H1 (cell line): ENCODE measurements around the gene SLC41A2. TPM values are rescaled to one million over a fixed set of nuclear protein-coding genes. Genes with fewer than 3 reads are reported as not detected.

Experiments
- CTCF ChIA-PET: fragments of 300-600 bp; sonication (Branson Sonifier 250); formaldehyde crosslinking; loops from one replicate; lab custom pipeline; 2021; ENCODE audit not compliant: partially characterized antibody; lab: Charles Lee
- POLR2A ChIA-PET: fragments of 300-600 bp; sonication (Branson Sonifier 250); formaldehyde crosslinking; loops from one replicate; lab custom pipeline; 2021; ENCODE audit warnings: inconsistent platforms; ENCODE audit not compliant: partially characterized antibody; lab: Charles Lee
- DNase-seq, 2 experiments: peaks; one replicate each; pipeline versions ENCODE4 v3.0.0 to v3.0.0-alpha.2; 2010 to 2022; ENCODE audit warnings: low spot score in 2 of 2, low read depth in 1 of 2, mixed read lengths in 1 of 2
- FAIRE-seq: peaks from 2 replicates; lab custom pipeline; 2011; peaks lifted over from hg19 to GRCh38; lab: Jason Lieb, UNC
- H2AFZ ChIP-seq: 2 replicates; pipeline ENCODE4 v1.8.1; 2012; ENCODE audit warnings: low read length, inconsistent platforms
- H2AK5ac ChIP-seq: 2 replicates; pipeline ENCODE4 v1.6.1; 2013; ENCODE audit warnings: low read depth, low read length
- H2BK120ac ChIP-seq: replicated peaks from 2 replicates; pipeline ENCODE3; 2013; ENCODE audit warnings: low read depth, low read length, inconsistent platforms
- H2BK12ac ChIP-seq: 2 replicates; pipeline ENCODE4 v1.6.1; 2013; ENCODE audit warnings: low read depth, low read length
- H2BK15ac ChIP-seq: 2 replicates; pipeline ENCODE4 v1.6.1; 2013; ENCODE audit warnings: low read length
- H2BK20ac ChIP-seq: 2 replicates; pipeline ENCODE4 v1.6.1; 2013; ENCODE audit warnings: low read length
- H2BK5ac ChIP-seq: 2 replicates; pipeline ENCODE4 v1.6.1; 2013; ENCODE audit warnings: low read depth, low read length
- H3K14ac ChIP-seq: 2 replicates; pipeline ENCODE4 v1.6.1; 2013; ENCODE audit warnings: inconsistent platforms; ENCODE audit not compliant: insufficient read length
- H3K18ac ChIP-seq: 2 replicates; pipeline ENCODE4 v1.6.1; 2013; ENCODE audit warnings: low read length; ENCODE audit errors: extremely low read depth
- H3K23ac ChIP-seq: 2 replicates; pipeline ENCODE4 v1.6.1; 2013; ENCODE audit warnings: inconsistent platforms; ENCODE audit not compliant: insufficient read length
- H3K23me2 ChIP-seq: 2 replicates; pipeline ENCODE4 v1.6.1; 2013; ENCODE audit warnings: low read depth, low read length
- H3K27ac ChIP-seq: 2 replicates; pipeline ENCODE4 v1.6.1; 2011; ENCODE audit warnings: low read depth, low read length, inconsistent platforms
- H3K27me3 ChIP-seq, 4 experiments: replicated peaks in 1 of 4; 1 replicate in 1 of 4; 2 replicates in 3 of 4; pipeline versions ENCODE4 v1.6.1 to v1.8.1; 2011 to 2013; ENCODE audit warnings: low read length in 3 of 4, mild to moderate bottlenecking in 3 of 4, inconsistent platforms in 2 of 4, mixed read lengths in 2 of 4, moderate library complexity in 1 of 4; ENCODE audit not compliant: control insufficient read depth in 3 of 4, insufficient read depth in 3 of 4; ENCODE audit errors: extremely low read depth in 1 of 4
- H3K36me3 ChIP-seq, 4 experiments: 2 replicates each; pipeline versions ENCODE4 v1.6.1 to v1.8.1; 2011 to 2013; ENCODE audit warnings: mild to moderate bottlenecking in 4 of 4, low read length in 3 of 4, moderate library complexity in 2 of 4, control low read depth in 1 of 4, inconsistent platforms in 1 of 4; ENCODE audit not compliant: insufficient read depth in 4 of 4, control insufficient read depth in 2 of 4
- H3K4ac ChIP-seq: replicated peaks from 2 replicates; pipeline ENCODE3; 2013; ENCODE audit warnings: low read length, low read depth, mixed read lengths, inconsistent platforms; ENCODE audit not compliant: insufficient read length
- H3K4me1 ChIP-seq, 4 experiments: replicated peaks in 1 of 4; 1 replicate in 1 of 4; 2 replicates in 3 of 4; pipeline versions ENCODE4 v1.6.1 to v1.8.1; 2011 to 2013; ENCODE audit warnings: low read length in 3 of 4, inconsistent platforms in 2 of 4, mixed read lengths in 1 of 4; ENCODE audit not compliant: insufficient read depth in 4 of 4, control insufficient read depth in 3 of 4
- H3K4me2 ChIP-seq, 2 experiments: 2 replicates each; pipeline versions ENCODE4 v1.6.1 to v1.8.1; 2011 to 2013; ENCODE audit warnings: low read depth in 2 of 2, low read length in 2 of 2, control low read depth in 1 of 2, inconsistent platforms in 1 of 2, mild to moderate bottlenecking in 1 of 2; ENCODE audit not compliant: insufficient read depth in 1 of 2
- H3K4me3 ChIP-seq, 4 experiments: fragments of 200-600, 300-600 bp in 1 of 4; sonication (generic), shearing (Covaris generic), sonication (Bioruptor Twin) in 1 of 4; 2 replicates each; pipeline versions ENCODE4 v1.5.1 to v1.8.1; 2011 to 2016; ENCODE audit warnings: low read length in 4 of 4, low read depth in 3 of 4, control low read depth in 2 of 4, inconsistent platforms in 2 of 4, mild to moderate bottlenecking in 2 of 4, mixed read lengths in 1 of 4, moderate library complexity in 1 of 4; ENCODE audit not compliant: insufficient read depth in 2 of 4; ENCODE audit errors: extremely low read depth in 1 of 4
- H3K56ac ChIP-seq: replicated peaks from 2 replicates; pipeline ENCODE3; 2013; ENCODE audit warnings: low read depth, mild to moderate bottlenecking, mixed read lengths, low read length, inconsistent platforms; ENCODE audit not compliant: insufficient read length
- H3K79me1 ChIP-seq: 2 replicates; pipeline ENCODE4 v1.6.1; 2013; ENCODE audit warnings: low read depth, low read length, control low read depth
- H3K79me2 ChIP-seq, 2 experiments: 2 replicates each; pipeline versions ENCODE4 v1.6.1 to v1.8.1; 2012 to 2013; ENCODE audit warnings: low read length in 2 of 2, mild to moderate bottlenecking in 2 of 2, inconsistent platforms in 1 of 2; ENCODE audit not compliant: insufficient read depth in 2 of 2, control insufficient read depth in 1 of 2
- H3K9ac ChIP-seq, 4 experiments: replicated peaks in 1 of 4; 1 replicate in 1 of 4; 2 replicates in 3 of 4; pipeline versions ENCODE4 v1.6.1 to v1.8.1; 2011 to 2013; ENCODE audit warnings: low read depth in 3 of 4, low read length in 3 of 4, control low read depth in 2 of 4, mild to moderate bottlenecking in 2 of 4, moderate library complexity in 2 of 4, inconsistent platforms in 1 of 4; ENCODE audit errors: extremely low read depth in 1 of 4
- H3K9me3 ChIP-seq, 2 experiments: 2 replicates each; pipeline versions ENCODE4 v1.6.1 to v1.8.1; 2012 to 2013; ENCODE audit warnings: mild to moderate bottlenecking in 2 of 2, moderate library complexity in 2 of 2, control low read depth in 1 of 2, inconsistent platforms in 1 of 2, low read depth in 1 of 2, low read length in 1 of 2, mixed read lengths in 1 of 2; ENCODE audit not compliant: insufficient read depth in 2 of 2
- H4K20me1 ChIP-seq, 2 experiments: replicated peaks in 1 of 2; 2 replicates each; pipeline versions ENCODE3 to v1.8.1; 2011 to 2013; ENCODE audit warnings: inconsistent platforms in 2 of 2, low read length in 2 of 2, mild to moderate bottlenecking in 1 of 2; ENCODE audit not compliant: insufficient read depth in 2 of 2, control insufficient read depth in 1 of 2
- H4K5ac ChIP-seq: 2 replicates; pipeline ENCODE4 v1.6.1; 2013; ENCODE audit warnings: low read length, low read depth, mixed read lengths, inconsistent platforms; ENCODE audit not compliant: insufficient read length
- H4K8ac ChIP-seq: 2 replicates; pipeline ENCODE4 v1.8.0; 2013; ENCODE audit warnings: mild to moderate bottlenecking, moderate library complexity, low read length, inconsistent platforms; ENCODE audit not compliant: insufficient read depth; ENCODE audit errors: extremely low read depth
- H4K91ac ChIP-seq: replicated peaks from 2 replicates; pipeline ENCODE3; 2013; ENCODE audit warnings: low read length, mixed read lengths, inconsistent platforms; ENCODE audit not compliant: insufficient read length
- BRCA1 ChIP-seq: IDR thresholded peaks from 2 replicates; pipeline ENCODE4 v1.6.1; 2012; ENCODE audit warnings: low read depth, low read length, improper control_type of control experiment
- CEBPB ChIP-seq: IDR thresholded peaks from 2 replicates; pipeline ENCODE4 v1.6.1; 2012; ENCODE audit warnings: low read depth, low read length
- EZH2 ChIP-seq: fragments of 200-600 bp; sonication (generic); IDR thresholded peaks from 2 replicates; pipeline ENCODE4 v1.7.1; 2012; ENCODE audit warnings: low read depth, mild to moderate bottlenecking, moderate library complexity, low read length, inconsistent platforms; ENCODE audit not compliant: severe bottlenecking
- FOSL1 ChIP-seq: IDR thresholded peaks from 2 replicates; pipeline ENCODE4 v1.6.1; 2011; ENCODE audit warnings: mild to moderate bottlenecking, low read depth, low read length, moderate library complexity; ENCODE audit not compliant: insufficient read depth
- HDAC6 ChIP-seq: IDR thresholded peaks from one replicate; pipeline ENCODE4 v1.7.1; 2012; ENCODE audit warnings: low read depth, mild to moderate bottlenecking, inconsistent platforms, low read length, moderate library complexity
- KDM1A ChIP-seq: fragments of 200-600, 300-600 bp; sonication (generic); IDR thresholded peaks from 2 replicates; pipeline ENCODE4 v1.7.1; 2016; ENCODE audit warnings: mild to moderate bottlenecking, low read length, borderline replicate concordance
- NANOG ChIP-seq: IDR thresholded peaks from 2 replicates; pipeline ENCODE4 v1.6.1; 2011; ENCODE audit warnings: low read length, low read depth, mild to moderate bottlenecking, inconsistent platforms; ENCODE audit not compliant: insufficient read depth, poor library complexity, severe bottlenecking
- POU5F1 ChIP-seq: IDR thresholded peaks from 2 replicates; pipeline ENCODE4 v1.6.1; 2011; ENCODE audit warnings: low read depth, mild to moderate bottlenecking, low read length, moderate library complexity
- RAD21 ChIP-seq, 2 experiments: IDR thresholded peaks in 1 of 2; conservative IDR thresholded peaks in 1 of 2; 2 replicates each; pipeline ENCODE4 v1.6.1; 2011; ENCODE audit warnings: low read depth in 2 of 2, low read length in 2 of 2, improper control_type of control experiment in 1 of 2, inconsistent platforms in 1 of 2, mild to moderate bottlenecking in 1 of 2, moderate library complexity in 1 of 2
- RFX5 ChIP-seq: IDR thresholded peaks from 2 replicates; pipeline ENCODE4 v1.6.1; 2011; ENCODE audit warnings: low read depth, low read length, improper control_type of control experiment, borderline replicate concordance
- SAP30 ChIP-seq: fragments of 300-600 bp; sonication (generic); IDR thresholded peaks from 2 replicates; pipeline ENCODE4 v1.7.1; 2012; ENCODE audit warnings: low read length, moderate library complexity, mild to moderate bottlenecking, inconsistent platforms; ENCODE audit not compliant: insufficient read depth, insufficient replicate concordance
- TAF1 ChIP-seq: IDR thresholded peaks from 2 replicates; pipeline ENCODE4 v1.6.1; 2011; ENCODE audit warnings: mild to moderate bottlenecking, low read depth, low read length
- YY1 ChIP-seq: IDR thresholded peaks from 2 replicates; pipeline ENCODE4 v1.6.1; 2011; ENCODE audit warnings: low read depth, mild to moderate bottlenecking, low read length
- ZNF274 ChIP-seq: IDR thresholded peaks from 2 replicates; pipeline ENCODE4 v1.7.0; 2012; ENCODE audit warnings: low read length, borderline replicate concordance; ENCODE audit errors: extremely low read depth
- WGBS, 2 experiments: shearing (Covaris generic) in 1 of 2; methylation state at CpG; one replicate each; pipeline versions ENCODE4 v1.1.6 to v1.1.7; 2013 to 2015; ENCODE audit warnings: low lambda C conversion rate in 2 of 2, mixed read lengths in 2 of 2, inconsistent platforms in 1 of 2, low coverage in 1 of 2, missing lambda C conversion rate in 1 of 2; ENCODE audit not compliant: insufficient replicate concordance in 2 of 2, insufficient coverage in 1 of 2, insufficient read length in 1 of 2; ENCODE audit errors: extremely low coverage in 1 of 2, missing lambda C conversion rate in 1 of 2; 5-methylcytosine and 5-hydroxymethylcytosine counted together
- polyA plus RNA-seq, 7 experiments: library from polyadenylated mRNA; depleted of rRNA in 3 of 7; stranded (reverse) in 5 of 7; unstranded in 2 of 7; fragments of >200 nt in 5 of 7; fragments of 200-250 nt in 2 of 7; gene quantifications; 1 replicate in 5 of 7; 2 replicates in 1 of 7; 4 replicates in 1 of 7; pipeline versions ENCODE4 v1.2.1 to v1.2.3, GENCODE V29; 2011 to 2013; ENCODE audit warnings: missing spikeins in 2 of 7, mixed read lengths in 2 of 7
- total RNA-seq: library from RNA; stranded (reverse); fragmentation: NEBNext Ultra II Directional; extraction: Animal tissue kit (Norgen Biotek cat#: 25700); gene quantifications from 2 replicates; pipeline ENCODE4 v1.2.1, GENCODE V29; 2021

SLC41A2 gene
- total and polyA plus RNA-seq, 2 of the 8 experiments (the other 6 are each of a cell fraction or from before 2014, with no cell fraction given), result 0.79 to 3.0 TPM

DNA sequence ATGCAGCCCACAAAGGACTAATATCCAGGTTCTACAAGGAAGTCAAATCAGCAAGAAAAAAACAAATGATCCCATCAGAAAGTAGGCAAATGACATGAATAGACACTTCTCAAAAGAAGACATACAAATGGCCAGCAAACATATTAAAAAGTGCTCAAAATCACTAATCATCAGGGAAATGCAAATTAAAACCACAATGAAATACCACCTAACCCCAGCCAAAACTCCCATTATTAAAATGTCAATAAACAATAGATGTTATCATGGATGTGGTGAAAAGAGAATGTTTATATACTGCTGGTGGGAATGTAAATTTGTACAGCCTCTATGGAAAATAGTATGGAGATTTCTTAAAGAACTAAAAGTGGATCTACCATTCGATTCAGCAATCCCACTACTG is 25.0 kb downstream of the SLC41A2 start:
- 81% methylated on average over 1 of the region's 1 CpG; no CpG with 5 or more reads in 1 of the 2 experiments for WGBS, 2 experiments
- H4K8ac ChIP-seq, result no peak overlapping the region
- DNase-seq (no peak), FAIRE-seq (no peak)
- H2AFZ ChIP-seq, result no peak overlapping the region
- no peak overlapping the region for H3K14ac ChIP-seq
- no peak overlapping the region for H3K9ac ChIP-seq
- H3K56ac ChIP-seq, result no peak overlapping the region
- H2BK12ac ChIP-seq, result no peak overlapping the region
- no peak overlapping the region for H2BK15ac ChIP-seq
- H3K27me3 ChIP-seq, result no peaks in the 10 kb centered on the region
- no peaks in the 10 kb centered on the region for H3K36me3 ChIP-seq
- H3K23me2 ChIP-seq, result no peaks in the 10 kb centered on the region
- no peak overlapping the region for H2BK120ac ChIP-seq
- ChIA-PET CTCF (interaction anchor here (1.3 kb wide), 1 partner anchor 498 kb away, joined by 3 read pairs; no protein-coding TSS in a partner anchor), POLR2A (no interaction called here)
- no peaks in the 10 kb centered on the region for H3K79me2 ChIP-seq
- H3K27ac ChIP-seq, result no peak overlapping the region
- H2AK5ac ChIP-seq, result no peak overlapping the region
- no peaks in the 10 kb centered on the region for H3K9me3 ChIP-seq
- H3K79me1 ChIP-seq, result no peaks in the 10 kb centered on the region
- no peak overlapping the region for H3K18ac ChIP-seq
- no peak overlapping the region for H3K4me2 ChIP-seq
- H4K91ac ChIP-seq, result no peak overlapping the region
- no peak overlapping the region for H3K4ac ChIP-seq
- H2BK5ac ChIP-seq, result no peak overlapping the region
- no peak overlapping the region for H3K23ac ChIP-seq
- no peak overlapping the region for H2BK20ac ChIP-seq
- H3K4me1 ChIP-seq, result no peaks in the 10 kb centered on the region
- H3K4me3 ChIP-seq, result no peak overlapping the region
- H4K20me1 ChIP-seq, result no peaks in the 10 kb centered on the region
- H4K5ac ChIP-seq, result no peak overlapping the region
- TF ChIP-seq POU5F1, result no peak
- no peak for TF ChIP-seq BRCA1
- no peak for TF ChIP-seq NANOG
- TF ChIP-seq ZNF274, result no peak
- no peak for TF ChIP-seq KDM1A
- TF ChIP-seq TAF1, result no peak
- no peak for TF ChIP-seq RAD21 (IDR thresholded peaks at IDR 0.05 in 1 of 2, conservative IDR thresholded peaks at IDR 0.05 in 1 of 2; ENCODE audit: low read depth in 2 of 2, low read length in 2 of 2)
- no peak for TF ChIP-seq EZH2
- TF ChIP-seq RFX5, result no peak
- TF ChIP-seq YY1, result no peak
- TF ChIP-seq CEBPB, result no peak
- TF ChIP-seq HDAC6, result no peak
- no peak for TF ChIP-seq FOSL1
- TF ChIP-seq SAP30, result no peak
